CD4-positive, alpha-beta T cell treated with Interleukin-6 at 100 ng/mL for 8 hours (primary cell): ENCODE data around the gene PPP1R26.

Experiments
- DNase-seq: peaks from one replicate; pipeline ENCODE4 v3.0.0-alpha.2; 2020; ENCODE audit warnings: mixed read lengths, low spot score

Gene PPP1R26

GRCh38 chr9:135461936-135462335 is 17.6 kb upstream of the PPP1R26 start:
- DNase-seq: no peak

DNA sequence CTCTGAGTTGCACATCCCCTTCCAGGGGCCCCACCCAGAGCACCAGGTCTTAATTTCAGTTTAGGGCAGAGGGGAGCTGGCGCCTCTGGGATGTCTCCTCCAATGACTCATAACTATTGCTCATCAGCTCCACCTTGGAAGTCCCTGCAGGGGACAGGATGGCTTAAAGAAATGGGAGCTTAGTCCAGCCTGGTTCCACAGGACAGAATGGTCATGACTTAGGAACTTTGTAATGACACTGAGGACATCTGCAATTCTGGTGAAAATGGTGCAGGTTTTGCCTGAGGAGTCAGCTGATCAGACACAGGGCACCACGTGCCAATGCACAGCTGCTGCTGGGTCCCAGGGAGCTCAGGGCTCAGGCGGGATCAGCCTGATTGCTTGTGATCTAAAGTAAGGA is 16.4 kb upstream of the PPP1R26 start:
- DNase-seq: no peak

DNA sequence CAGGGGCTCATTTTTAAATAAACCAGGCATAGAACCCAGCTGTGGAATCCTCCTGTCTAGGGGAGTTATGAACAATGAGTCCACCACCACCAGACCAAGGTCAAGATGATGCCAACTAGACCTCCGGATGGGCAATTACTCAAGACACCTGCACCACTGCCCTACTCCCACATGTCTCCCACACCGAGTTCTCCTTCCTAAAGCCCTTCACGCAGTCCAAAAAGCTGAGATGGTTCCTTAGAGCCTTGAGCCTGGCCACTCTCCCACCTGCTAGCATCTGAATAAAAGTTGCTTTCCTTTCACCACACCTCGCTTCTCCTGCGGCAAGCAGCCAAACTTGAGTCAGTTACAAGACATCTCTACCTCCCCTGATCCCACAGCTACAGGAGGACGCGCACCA is 15.4 kb upstream of the PPP1R26 start:
- no peak for DNase-seq

DNA sequence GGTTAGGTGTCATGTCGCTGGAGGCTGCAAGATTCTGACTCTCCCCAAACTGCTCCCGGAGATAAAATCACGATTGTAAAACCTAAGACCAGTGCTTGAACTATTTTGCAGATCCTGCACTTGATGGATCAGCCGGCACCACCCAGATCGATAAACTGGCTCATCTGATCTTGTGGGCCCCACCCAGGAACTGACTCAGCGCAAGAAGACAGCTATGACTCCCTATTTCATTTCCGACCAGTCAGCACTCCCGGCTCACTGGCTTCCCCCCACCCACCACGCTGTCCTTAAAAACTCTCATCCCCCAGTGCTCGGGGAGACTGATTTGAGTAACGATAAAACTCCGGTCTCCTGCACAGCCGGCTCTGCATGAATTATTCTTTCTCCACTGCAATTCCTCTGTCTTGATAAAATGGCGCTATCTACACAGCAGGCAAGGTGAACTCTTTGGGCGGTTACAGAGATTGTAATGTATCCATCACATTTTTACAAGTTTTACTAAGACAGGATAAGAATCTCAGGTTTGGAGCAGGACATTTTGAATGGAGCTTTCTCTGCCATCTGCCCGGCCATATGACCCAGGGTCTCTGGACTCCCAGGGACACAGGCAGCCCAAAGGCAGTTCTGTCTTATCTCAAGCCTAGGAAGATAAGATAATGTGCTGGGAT is 10.6 kb upstream of the PPP1R26 start:
- peak; percentile 30 for DNase-seq

GRCh38 chr9:135471791-135472640 is 7.6 kb upstream of the PPP1R26 start:
- DNase-seq: no peak

DNA sequence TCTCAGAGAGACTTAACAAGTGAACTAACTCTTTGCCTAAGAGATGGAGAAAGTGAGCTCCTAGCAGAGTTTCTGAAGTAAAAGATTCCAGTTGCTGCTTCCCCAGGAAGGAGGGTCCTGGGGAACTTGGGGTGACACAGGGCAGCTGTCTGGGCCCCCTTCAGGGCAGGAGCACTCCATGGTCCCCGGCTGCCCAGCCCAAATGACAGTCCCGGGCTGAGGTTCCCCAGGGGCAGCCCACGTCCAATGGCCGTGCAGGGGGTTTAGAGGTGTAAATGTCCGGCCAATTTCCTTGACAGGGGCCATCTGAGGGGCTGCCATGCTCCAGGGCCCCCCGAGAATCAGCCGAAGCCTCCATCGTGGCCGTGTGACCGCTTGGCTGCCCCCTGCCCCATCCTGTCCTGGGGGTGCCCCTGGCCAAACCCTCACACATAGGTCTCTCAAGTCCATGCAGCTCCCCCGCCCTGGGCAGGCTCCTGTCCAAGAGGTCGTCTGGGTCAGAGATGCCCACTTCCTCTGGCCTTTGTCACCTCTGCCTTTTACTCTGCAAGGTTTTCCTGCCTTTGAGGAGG is 5.5 kb upstream of the PPP1R26 start:
- no peak for DNase-seq

GRCh38 chr9:135474915-135475314 is 4.7 kb upstream of the PPP1R26 start:
- DNase-seq: no peak

GRCh38 chr9:135476561-135477355 is 2.8 kb upstream of the PPP1R26 start:
- no peak for DNase-seq

DNA sequence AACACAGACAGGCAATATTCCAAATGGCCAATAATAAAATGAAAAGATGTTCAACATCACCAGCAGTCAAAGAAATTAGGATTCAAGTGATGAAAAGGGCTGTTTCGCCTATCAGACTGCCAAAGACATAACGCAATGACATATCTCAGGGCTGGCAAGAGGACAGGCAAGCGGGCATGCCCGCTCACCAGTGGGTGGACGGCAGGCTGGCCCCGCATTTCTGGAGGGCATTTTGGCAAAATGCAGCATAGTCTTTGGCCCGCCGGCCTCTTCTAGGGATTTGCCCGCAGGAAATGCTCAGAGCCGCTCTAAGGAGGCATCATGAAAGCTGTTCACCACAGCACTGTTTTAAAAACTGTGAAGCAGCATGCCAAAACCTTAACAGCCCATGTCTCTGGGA is 1.4 kb upstream of the PPP1R26 start:
- DNase-seq: no peak

DNA sequence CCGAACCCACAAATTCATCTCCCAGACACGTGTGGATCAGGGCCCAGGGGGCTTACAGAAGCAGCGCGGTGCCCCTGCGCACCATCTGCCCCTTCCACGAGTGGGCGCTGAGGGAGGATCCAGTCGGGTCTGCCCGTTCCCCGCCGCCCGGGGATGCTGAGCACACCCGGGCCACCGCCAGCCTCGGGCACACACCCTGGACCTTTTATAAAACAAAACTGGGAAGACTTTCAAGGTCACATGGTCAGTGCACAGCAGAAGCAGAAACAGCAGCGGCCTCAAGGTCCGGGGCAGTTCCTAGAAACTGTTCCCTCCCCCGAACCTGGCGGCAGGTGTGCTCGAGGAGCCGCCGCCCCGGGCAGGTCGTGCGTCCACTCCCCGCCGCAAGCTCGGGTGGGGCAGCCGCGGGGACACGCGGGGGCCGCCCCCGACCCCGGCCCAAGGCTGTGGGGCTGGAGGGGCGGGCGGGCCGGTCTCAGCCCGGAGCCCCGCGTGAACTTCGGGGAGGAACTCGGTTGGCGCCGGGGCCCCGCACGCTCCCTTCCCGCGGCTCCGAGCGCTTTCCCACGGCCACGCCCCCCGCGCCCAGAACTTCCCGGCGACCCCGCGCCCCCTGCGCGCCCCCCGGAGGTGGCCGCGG is 633 bp upstream of the PPP1R26 start:
- DNase-seq: no peak

DNA sequence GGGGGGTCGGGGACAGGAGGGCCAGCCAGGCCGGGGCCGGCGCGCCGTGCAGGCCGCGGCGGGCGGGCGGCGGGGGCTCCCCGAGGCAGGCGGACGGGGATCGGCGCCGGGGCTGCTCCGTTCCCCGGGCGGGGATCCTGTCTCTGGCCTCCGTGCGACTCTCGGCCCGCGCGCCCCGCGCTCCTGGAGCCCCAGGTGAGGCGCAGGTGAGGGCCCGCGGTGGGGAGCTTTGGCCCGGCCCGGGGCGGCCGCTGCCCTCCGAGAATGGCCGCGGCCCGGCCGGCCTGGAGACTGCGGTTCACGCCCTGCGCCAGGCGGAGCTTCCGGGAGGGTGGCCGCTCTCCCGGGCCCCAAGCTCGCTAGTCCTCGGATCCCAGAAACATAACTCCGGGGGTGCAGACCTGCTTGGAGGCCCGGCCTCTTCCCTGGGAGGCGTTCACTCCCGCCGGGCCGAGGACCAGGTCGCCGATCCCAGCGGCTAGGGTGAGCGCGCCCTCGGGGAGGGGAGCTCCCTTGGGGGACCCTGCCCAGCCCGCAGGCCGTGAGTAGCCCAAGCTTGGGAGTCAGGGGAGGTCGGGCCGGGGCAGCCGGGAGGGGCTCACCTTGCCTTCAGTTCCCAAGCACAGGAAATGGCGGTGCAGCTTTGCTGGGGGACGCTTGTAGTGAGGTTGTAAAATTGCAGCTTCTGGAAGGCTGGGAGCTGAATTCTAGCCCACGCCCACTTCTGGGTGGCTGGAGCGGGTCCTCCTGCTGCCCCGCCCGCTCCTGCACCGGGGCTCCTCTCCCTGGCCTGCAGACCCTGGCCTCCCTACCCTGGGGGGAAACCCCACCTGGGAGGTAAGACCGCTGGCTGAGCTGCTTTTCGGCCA is 723 bp downstream of the PPP1R26 start:
- DNase-seq: no peak

DNA sequence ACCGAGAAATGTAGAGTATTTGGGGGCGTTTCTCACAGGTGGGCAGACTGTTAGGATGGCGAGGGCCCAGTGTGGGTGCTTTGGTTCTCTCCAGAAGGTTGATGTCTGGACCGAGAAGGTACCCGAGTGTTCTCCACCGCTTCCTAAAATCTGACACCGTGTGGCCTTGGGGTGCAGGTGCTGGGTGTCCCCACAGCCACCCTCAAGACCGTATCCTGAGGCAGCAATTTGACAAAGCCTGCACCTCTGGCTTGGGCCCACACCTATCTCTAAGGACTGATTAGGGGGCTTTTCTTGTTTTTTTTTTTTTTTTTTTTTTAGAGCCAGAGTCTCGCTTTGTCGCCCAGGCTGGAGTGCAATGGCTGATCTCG is 1.3 kb downstream of the PPP1R26 start:
- no peak for DNase-seq

- DNase-seq: no peak
Measured at GRCh38 chr9:135482015-135482754, 2.6 kb downstream of the PPP1R26 start.

- no peak for DNase-seq
Measured at GRCh38 chr9:135484460-135485277, 5.1 kb downstream of the PPP1R26 start.

- no peak for DNase-seq
Measured at GRCh38 chr9:135485385-135485784, 5.8 kb downstream of the PPP1R26 start.

- DNase-seq: no peak
Measured at GRCh38 chr9:135485832-135486231, 6.2 kb downstream of the PPP1R26 start.

GRCh38 chr9:135486267-135487065 is 6.9 kb downstream of the PPP1R26 start:
- DNase-seq: no peak

DNA sequence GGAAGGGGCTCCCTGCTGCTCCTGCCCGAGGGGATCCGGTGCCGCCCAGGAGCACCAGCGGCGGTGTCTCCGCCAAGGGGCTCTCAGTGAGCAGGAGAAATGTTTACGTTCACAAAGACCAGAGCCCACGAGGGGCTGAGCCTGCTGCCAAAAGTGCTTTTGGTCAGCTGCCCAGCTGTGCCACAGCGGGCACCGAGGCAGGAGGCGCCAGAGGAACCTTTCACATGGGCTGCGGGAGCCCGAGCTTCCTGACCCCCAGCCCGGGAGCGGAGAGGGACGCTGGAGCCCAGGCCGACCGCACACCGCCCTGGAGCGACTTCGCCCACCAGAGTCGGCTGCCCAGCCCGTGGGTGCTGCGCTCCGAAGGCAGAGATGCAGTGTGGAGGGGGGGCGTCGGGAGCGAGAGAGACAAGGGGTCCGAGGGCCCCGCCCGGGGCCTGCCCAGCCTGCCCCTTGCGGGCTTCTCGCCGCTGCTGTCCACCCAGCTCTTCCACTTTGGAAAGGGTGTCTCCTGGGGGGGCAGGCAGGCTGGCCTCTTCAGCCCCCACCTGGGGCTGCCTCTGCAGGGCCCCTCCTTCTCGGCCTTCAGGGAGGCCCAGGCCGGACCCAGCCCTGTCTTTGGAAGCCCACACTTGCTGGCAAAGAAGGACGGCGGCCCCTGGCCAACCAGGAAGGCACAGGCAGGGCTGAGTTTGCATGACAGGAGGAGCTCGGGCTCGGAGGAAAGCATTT is 7.9 kb downstream of the PPP1R26 start:
- DNase-seq: no peak
